Erythroblast (primary cell): ENCODE measurements around the gene LINC00237.

Experiments
- GATA1 ChIP-seq: IDR thresholded peaks from 2 replicates; pipeline ENCODE4 v1.6.1; 2011; ENCODE audit warnings: low read depth, mild to moderate bottlenecking, control low read depth, low read length, moderate library complexity
- POLR2A ChIP-seq: IDR thresholded peaks from 2 replicates; pipeline ENCODE4 v1.6.1; 2011; ENCODE audit warnings: mild to moderate bottlenecking, low read length

- TF ChIP-seq POLR2A, result no peak
- no peak for TF ChIP-seq GATA1
Observed at GRCh38 chr20:21109144-21109543, 3.0 kb upstream of the LINC00237 start.
